Heart left ventricle (tissue), 13 donors: ENCODE results near the gene WIPF1.

Experiments used
- POLR2A ChIP-seq, 2 donors: fragments of 450-650 bp; IDR thresholded peaks; one replicate each; pipeline ENCODE4 v1.6.1; 2017; ENCODE audit warnings: antibody characterized with exemption in 2 of 2, mild to moderate bottlenecking in 2 of 2, moderate library complexity in 2 of 2
- TF ChIP-seq, protein P1 (sequence below), 12 donors: fragments of 200-600 bp; sonication (generic) in 4 of 12; IDR thresholded peaks; one replicate each; pipeline versions ENCODE4 v1.5.0 to v1.8.0; 2018 to 2022; ENCODE audit warnings: antibody characterized with exemption in 12 of 12, mild to moderate bottlenecking in 5 of 12
- donor health status: ischemic (EF 13 %, LVEDD 7.1; RV severe dilation, severe dysfunction).
- donor health status: DM: no; HTN: yes; CAD: no.
- donor health status: DM: no; HTN: no; CAD: no.
- donor health status: ischemic (EF 25% LVEDD 6.9; RV normal size, moderate dysfunction).
- donor health status: ischemic (EF 25% LVEDD 5.7; RV mildly dilated, moderate dysfunction).
- donor health status: ischemic (EF 35%, LVEDD 5.7; RV mildly dilated, moderate dysfunction).
- donor health status: nonischemic (EF 11% LVEDD 7.7; RV severe dilation, severe dysfunction).
- donor health status: DM: yes; HTN: yes; CAD: no.
- donor health status: PGD.
- donor health status: ischemic (EF 29% LVEDD 5.4; RV normal size, mild dysfunction).
- donor health status: nonischemic (EF 23%, LVEDD 6.1; RV moderate dilation, normal function).

DNA sequence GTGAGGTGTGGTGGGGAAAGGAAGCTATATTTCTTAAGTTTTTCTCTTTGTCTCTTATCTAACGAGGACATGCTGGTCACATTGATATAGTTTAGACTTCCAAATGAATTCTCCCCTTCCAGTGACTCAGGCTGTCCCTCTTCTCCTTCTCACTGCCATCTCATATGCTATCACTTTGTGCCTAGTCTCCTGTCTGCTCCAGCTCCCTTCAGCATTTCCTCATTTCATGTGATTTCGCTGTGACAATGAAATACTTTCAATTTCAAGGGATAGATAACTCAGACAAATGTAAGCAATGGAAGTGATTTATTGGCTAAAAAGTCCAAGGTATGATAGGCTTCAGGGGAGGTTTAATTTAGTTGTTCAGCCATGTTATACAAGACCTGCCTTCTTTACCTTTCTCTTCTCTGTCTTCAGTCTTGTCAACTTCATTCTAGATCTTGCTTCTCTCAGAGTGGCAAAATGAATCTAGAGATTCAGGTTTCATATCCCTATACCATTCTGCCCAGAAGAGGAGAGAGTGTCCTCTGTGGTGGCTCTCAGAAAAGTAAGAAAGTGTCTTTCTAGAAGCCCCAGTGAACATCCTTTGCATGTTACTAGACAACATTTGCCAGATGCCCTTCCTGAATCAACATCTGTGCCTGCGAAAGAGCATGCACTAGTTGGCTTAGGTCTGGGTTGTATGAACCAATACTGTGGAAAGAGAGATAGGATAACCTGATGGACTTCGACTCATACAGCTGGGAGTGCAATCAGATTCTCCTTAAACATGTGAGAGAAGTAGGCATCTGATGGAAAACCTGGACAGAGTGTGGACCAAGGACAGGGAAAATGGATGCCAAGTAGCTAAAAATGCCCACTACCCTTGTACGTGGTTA, 80.9 kb downstream of the WIPF1 start:
- TF ChIP-seq, protein P1, sequence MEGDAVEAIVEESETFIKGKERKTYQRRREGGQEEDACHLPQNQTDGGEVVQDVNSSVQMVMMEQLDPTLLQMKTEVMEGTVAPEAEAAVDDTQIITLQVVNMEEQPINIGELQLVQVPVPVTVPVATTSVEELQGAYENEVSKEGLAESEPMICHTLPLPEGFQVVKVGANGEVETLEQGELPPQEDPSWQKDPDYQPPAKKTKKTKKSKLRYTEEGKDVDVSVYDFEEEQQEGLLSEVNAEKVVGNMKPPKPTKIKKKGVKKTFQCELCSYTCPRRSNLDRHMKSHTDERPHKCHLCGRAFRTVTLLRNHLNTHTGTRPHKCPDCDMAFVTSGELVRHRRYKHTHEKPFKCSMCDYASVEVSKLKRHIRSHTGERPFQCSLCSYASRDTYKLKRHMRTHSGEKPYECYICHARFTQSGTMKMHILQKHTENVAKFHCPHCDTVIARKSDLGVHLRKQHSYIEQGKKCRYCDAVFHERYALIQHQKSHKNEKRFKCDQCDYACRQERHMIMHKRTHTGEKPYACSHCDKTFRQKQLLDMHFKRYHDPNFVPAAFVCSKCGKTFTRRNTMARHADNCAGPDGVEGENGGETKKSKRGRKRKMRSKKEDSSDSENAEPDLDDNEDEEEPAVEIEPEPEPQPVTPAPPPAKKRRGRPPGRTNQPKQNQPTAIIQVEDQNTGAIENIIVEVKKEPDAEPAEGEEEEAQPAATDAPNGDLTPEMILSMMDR (IDR thresholded peaks at IDR 0.05), result no peak
- TF ChIP-seq POLR2A (IDR thresholded peaks at IDR 0.05), result no peak
